A549 (cell line): Measurements from ENCODE around the gene C1QTNF9.

Source experiments
- CTCF ChIP-seq: fragments of >200 bp; sonication (Bioruptor Twin); formaldehyde crosslinking; IDR thresholded peaks from 3 replicates; pipeline ENCODE4 v1.5.1; 2016
- JUN ChIP-seq, 2 experiments: fragments of >200 bp; sonication (Bioruptor Twin); formaldehyde crosslinking; IDR thresholded peaks; 2 replicates in 1 of 2; 3 replicates in 1 of 2; pipeline ENCODE4 v1.6.1; 2016 to 2017
- RFX5 ChIP-seq: fragments of 450-650 bp; IDR thresholded peaks from 2 replicates; pipeline ENCODE4 v1.7.1; 2014; ENCODE audit warnings: antibody characterized with exemption, mild to moderate bottlenecking, moderate library complexity
- ZSCAN20 ChIP-seq: fragments of 250-450 bp; sonication (Bioruptor Pico); IDR thresholded peaks from 2 replicates; pipeline ENCODE4 v1.8.0; 2022; ENCODE audit warnings: mild to moderate bottlenecking, moderate library complexity
- TF ChIP-seq, protein P1 (sequence below): IDR thresholded peaks from 2 replicates; pipeline ENCODE4 v1.6.1; 2012
- TF ChIP-seq, protein P2 (sequence below): IDR thresholded peaks from 2 replicates; pipeline ENCODE4 v1.6.1; 2012

DNA sequence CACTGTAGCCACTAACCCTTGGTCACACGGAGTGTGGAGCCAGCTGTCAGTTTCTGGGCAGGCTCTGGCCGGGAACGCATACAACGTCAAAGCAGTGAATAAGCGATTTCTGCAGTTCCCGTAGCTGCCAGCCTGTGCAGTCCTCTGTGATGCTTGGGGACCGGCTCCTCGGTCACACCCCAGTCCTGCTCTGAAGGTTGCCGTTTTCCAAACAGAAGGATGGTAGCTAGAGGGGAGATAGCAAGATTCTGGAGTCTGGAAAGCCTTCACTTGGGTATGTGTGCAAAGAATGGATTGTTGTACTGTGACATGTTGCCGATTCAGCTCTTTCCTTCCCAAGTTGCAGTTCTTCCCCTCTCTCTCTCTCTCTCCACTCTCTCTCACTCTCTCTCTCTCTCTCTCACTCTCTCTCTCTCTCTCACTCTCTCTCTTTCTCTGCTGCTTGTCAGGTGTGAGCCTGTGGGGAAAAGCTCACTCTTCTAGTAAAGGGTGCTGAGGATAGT lies 38.7 kb upstream of the C1QTNF9 start:
- TF ChIP-seq CTCF (no peak), JUN (IDR thresholded peaks at IDR 0.05) (no peak), RFX5 (no peak), ZSCAN20 (CRISPR knock-in tag) (no peak)
- TF ChIP-seq, protein P1, sequence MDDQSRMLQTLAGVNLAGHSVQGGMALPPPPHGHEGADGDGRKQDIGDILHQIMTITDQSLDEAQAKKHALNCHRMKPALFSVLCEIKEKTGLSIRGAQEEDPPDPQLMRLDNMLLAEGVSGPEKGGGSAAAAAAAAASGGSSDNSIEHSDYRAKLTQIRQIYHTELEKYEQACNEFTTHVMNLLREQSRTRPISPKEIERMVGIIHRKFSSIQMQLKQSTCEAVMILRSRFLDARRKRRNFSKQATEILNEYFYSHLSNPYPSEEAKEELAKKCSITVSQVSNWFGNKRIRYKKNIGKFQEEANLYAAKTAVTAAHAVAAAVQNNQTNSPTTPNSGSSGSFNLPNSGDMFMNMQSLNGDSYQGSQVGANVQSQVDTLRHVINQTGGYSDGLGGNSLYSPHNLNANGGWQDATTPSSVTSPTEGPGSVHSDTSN, result no peak
- TF ChIP-seq, protein P2, sequence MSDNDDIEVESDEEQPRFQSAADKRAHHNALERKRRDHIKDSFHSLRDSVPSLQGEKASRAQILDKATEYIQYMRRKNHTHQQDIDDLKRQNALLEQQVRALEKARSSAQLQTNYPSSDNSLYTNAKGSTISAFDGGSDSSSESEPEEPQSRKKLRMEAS, result no peak
